DOHH2 (cell line): ENCODE data around the gene HIVEP1.

Source experiments
- H3F3A ChIP-seq: fragments of 200-600 bp; sonication (generic), shearing (Covaris generic); 2 replicates; pipeline ENCODE4 v1.6.0; 2016; ENCODE audit warnings: antibody characterized with exemption, mild to moderate bottlenecking; ENCODE audit not compliant: control insufficient read depth, insufficient read depth
- H3K27ac ChIP-seq: fragments of 200-600 bp; sonication (generic); 2 replicates; pipeline ENCODE4 v1.5.1; 2014; ENCODE audit warnings: low read depth, mild to moderate bottlenecking, low read length, moderate library complexity
- H3K27me3 ChIP-seq: fragments of 200-600 bp; sonication (generic); 2 replicates; pipeline ENCODE4 v1.6.1; 2014; ENCODE audit warnings: mild to moderate bottlenecking, low read length, mixed read lengths; ENCODE audit not compliant: control insufficient read depth
- H3K36me3 ChIP-seq: fragments of 200-600 bp; sonication (generic); 2 replicates; pipeline ENCODE4 v1.6.1; 2014; ENCODE audit warnings: mild to moderate bottlenecking, low read length, moderate library complexity, mixed read lengths; ENCODE audit not compliant: control insufficient read depth
- H3K4me1 ChIP-seq: fragments of 200-600 bp; sonication (generic); 2 replicates; pipeline ENCODE4 v1.6.1; 2014; ENCODE audit warnings: mild to moderate bottlenecking, low read length, mixed read lengths; ENCODE audit not compliant: control insufficient read depth
- H3K4me2 ChIP-seq: fragments of 200-600 bp; sonication (generic); 2 replicates; pipeline ENCODE4 v1.6.0; 2014; ENCODE audit warnings: mild to moderate bottlenecking, low read length, moderate library complexity
- H3K4me3 ChIP-seq: fragments of 200-600 bp; sonication (generic); 2 replicates; pipeline ENCODE4 v1.5.1; 2014; ENCODE audit warnings: mild to moderate bottlenecking, low read length, mixed read lengths
- H3K79me2 ChIP-seq: fragments of 200-600 bp; sonication (generic); 2 replicates; pipeline ENCODE4 v1.6.1; 2014; ENCODE audit warnings: mild to moderate bottlenecking, low read length, mixed read lengths; ENCODE audit not compliant: control insufficient read depth
- H3K9me2 ChIP-seq: fragments of 200-600 bp; sonication (generic); replicated peaks from 2 replicates; pipeline ENCODE4 v1.6.1; 2014; ENCODE audit warnings: mild to moderate bottlenecking, low read length, mixed read lengths; ENCODE audit not compliant: control insufficient read depth
- H3K9me3 ChIP-seq: fragments of 200-600 bp; sonication (generic); 2 replicates; pipeline ENCODE4 v1.6.1; 2014; ENCODE audit warnings: antibody characterized with exemption, low read length, mixed read lengths; ENCODE audit not compliant: control insufficient read depth, insufficient read depth
- H4K20me1 ChIP-seq: fragments of 200-600 bp; sonication (generic); 2 replicates; pipeline ENCODE4 v1.6.0; 2014; ENCODE audit warnings: low read depth, mild to moderate bottlenecking, antibody characterized with exemption, low read length, moderate library complexity; ENCODE audit not compliant: control insufficient read depth, insufficient read depth
- CTCF ChIP-seq: fragments of 200-600 bp; sonication (generic); IDR thresholded peaks from one replicate; pipeline ENCODE4 v1.5.1; 2014; ENCODE audit warnings: antibody characterized with exemption, mild to moderate bottlenecking, low read depth, low read length; ENCODE audit not compliant: poor library complexity, severe bottlenecking
- EZH2phosphoT487 ChIP-seq: fragments of 200-600 bp; sonication (generic); IDR thresholded peaks from 2 replicates; pipeline ENCODE4 v1.6.1; 2017; ENCODE audit warnings: borderline replicate concordance, mild to moderate bottlenecking, antibody characterized with exemption, low read length, moderate library complexity, mixed read lengths

The HIVEP1 gene

GRCh38 chr6:12083763-12084162 lies 71.7 kb downstream of the HIVEP1 start:
- no peak overlapping the region for H3K4me2 ChIP-seq
- TF ChIP-seq EZH2phosphoT487: no peak
- TF ChIP-seq CTCF: no peak
- H3K79me2 ChIP-seq: peaks cover 27% of the 10 kb centered on the region
- H3K4me1 ChIP-seq: peaks cover 13% of the 10 kb centered on the region
- no peaks in the 10 kb centered on the region for H3F3A ChIP-seq
- no peak overlapping the region for H3K27ac ChIP-seq
- H4K20me1 ChIP-seq: 0 out of 2 replicates have a peak, but pooled peaks cover 3% of the 10 kb centered on the region
- no peaks in the 10 kb centered on the region for H3K9me3 ChIP-seq
- no peaks in the 10 kb centered on the region for H3K36me3 ChIP-seq
- no peaks in the 10 kb centered on the region for H3K9me2 ChIP-seq
- no peaks in the 10 kb centered on the region for H3K27me3 ChIP-seq
- H3K4me3 ChIP-seq: no peak overlapping the region

- Histone ChIP-seq H3K27me3 (no peaks in the 10 kb centered on the region), H3K9me3 (no peaks in the 10 kb centered on the region), H3K27ac (no peak overlapping the region), H3K36me3 (no peaks in the 10 kb centered on the region), H3K4me2 (no peak overlapping the region), H3K9me2 (no peaks in the 10 kb centered on the region), H3K4me3 (no peak overlapping the region), H3K4me1 (peaks cover 13% of the 10 kb centered on the region), H4K20me1 (0 out of 2 replicates have a peak, but pooled peaks cover 3% of the 10 kb centered on the region), H3F3A (no peaks in the 10 kb centered on the region), H3K79me2 (peaks cover 27% of the 10 kb centered on the region)
- TF ChIP-seq EZH2phosphoT487 (no peak), CTCF (no peak)
Observed at GRCh38 chr6:12084681-12085080, 72.6 kb downstream of the HIVEP1 start.

GRCh38 chr6:12088531-12088930 lies 76.4 kb downstream of the HIVEP1 start:
- Histone ChIP-seq H4K20me1 (0 out of 2 replicates have a peak, but pooled peaks cover 3% of the 10 kb centered on the region), H3K4me2 (no peak overlapping the region), H3K4me3 (no peak overlapping the region), H3F3A (no peaks in the 10 kb centered on the region), H3K79me2 (peaks cover 24% of the 10 kb centered on the region), H3K27ac (no peak overlapping the region), H3K36me3 (no peaks in the 10 kb centered on the region), H3K27me3 (no peaks in the 10 kb centered on the region), H3K9me3 (no peaks in the 10 kb centered on the region), H3K9me2 (no peaks in the 10 kb centered on the region), H3K4me1 (no peaks in the 10 kb centered on the region)
- TF ChIP-seq EZH2phosphoT487 (no peak), CTCF (no peak)
